H1 (cell line): ENCODE results near the gene SIPA1L3. TPM values are rescaled to one million over a fixed set of nuclear protein-coding genes. Genes with fewer than 3 reads are reported as not detected.

Experiments
- CHD7 ChIP-seq: fragments of 300-600 bp; sonication (generic); IDR thresholded peaks from 2 replicates; pipeline ENCODE4 v1.7.1; 2012; ENCODE audit warnings: low read length, moderate library complexity, mild to moderate bottlenecking, inconsistent platforms; ENCODE audit not compliant: insufficient replicate concordance
- RNF2 ChIP-seq: fragments of 200-900, 300-1000 bp; sonication (generic); IDR thresholded peaks from 2 replicates; pipeline ENCODE4 v1.7.1; 2016; ENCODE audit warnings: borderline replicate concordance, low read depth, mild to moderate bottlenecking, antibody characterized with exemption, low read length; ENCODE audit not compliant: poor library complexity, severe bottlenecking; ENCODE audit errors: missing control alignments
- SIRT6 ChIP-seq: IDR thresholded peaks from one replicate; pipeline ENCODE4 v1.7.1; 2012; ENCODE audit warnings: low read length, inconsistent platforms
- polyA plus RNA-seq, 7 experiments: library from polyadenylated mRNA; depleted of rRNA in 3 of 7; stranded (reverse) in 5 of 7; unstranded in 2 of 7; fragments of >200 nt in 5 of 7; fragments of 200-250 nt in 2 of 7; gene quantifications; 1 replicate in 5 of 7; 2 replicates in 1 of 7; 4 replicates in 1 of 7; pipeline versions ENCODE4 v1.2.1 to v1.2.3, GENCODE V29; 2011 to 2013; ENCODE audit warnings: missing spikeins in 2 of 7, mixed read lengths in 2 of 7
- total RNA-seq: library from RNA; stranded (reverse); fragmentation: NEBNext Ultra II Directional; extraction: Animal tissue kit (Norgen Biotek cat#: 25700); gene quantifications from 2 replicates; pipeline ENCODE4 v1.2.1, GENCODE V29; 2021

The SIPA1L3 gene
- total and polyA plus RNA-seq, 2 of the 8 experiments (the other 6 are each of a cell fraction or from before 2014, with no cell fraction given): 15.0 to 54.9 TPM

GRCh38 chr19:37909661-37910199 lies 2.7 kb downstream of the SIPA1L3 start (continued):
- TF ChIP-seq SIRT6 (no peak), RNF2 (no peak), CHD7 (no peak)
